Stimulated activated CD8-positive, alpha-beta memory T cell treated with anti-CD3 and anti-CD28 coated beads, Interleukin-7, amount 100 ng/mL, for 1 hour (primary cell): ENCODE measurements around the gene RWDD3.

ENCODE experiments used
- DNase-seq, 2 donors: peaks; one replicate each; pipeline ENCODE4 v3.0.0-alpha.2; 2020; ENCODE audit warnings: low read depth in 2 of 2

RWDD3 gene

DNA sequence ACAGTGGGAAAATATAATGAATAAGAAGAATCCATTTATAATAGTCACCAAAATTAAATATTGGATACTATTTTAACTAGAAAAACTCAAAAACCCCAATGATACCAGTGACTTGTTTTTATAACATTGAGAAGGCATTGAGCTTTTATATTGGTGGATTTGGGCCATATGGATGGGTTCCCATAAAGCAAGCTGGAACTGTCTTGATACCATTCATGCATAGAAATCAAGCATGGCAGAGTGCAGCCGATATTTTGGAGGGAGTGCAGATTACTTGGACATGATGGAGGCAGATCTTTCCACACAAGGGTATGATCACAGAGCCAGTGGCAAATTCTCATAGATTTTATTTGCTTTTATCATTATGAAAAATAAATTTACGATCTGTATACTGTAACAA, 3.8 kb upstream of the RWDD3 start:
- no peak for DNase-seq

DNA sequence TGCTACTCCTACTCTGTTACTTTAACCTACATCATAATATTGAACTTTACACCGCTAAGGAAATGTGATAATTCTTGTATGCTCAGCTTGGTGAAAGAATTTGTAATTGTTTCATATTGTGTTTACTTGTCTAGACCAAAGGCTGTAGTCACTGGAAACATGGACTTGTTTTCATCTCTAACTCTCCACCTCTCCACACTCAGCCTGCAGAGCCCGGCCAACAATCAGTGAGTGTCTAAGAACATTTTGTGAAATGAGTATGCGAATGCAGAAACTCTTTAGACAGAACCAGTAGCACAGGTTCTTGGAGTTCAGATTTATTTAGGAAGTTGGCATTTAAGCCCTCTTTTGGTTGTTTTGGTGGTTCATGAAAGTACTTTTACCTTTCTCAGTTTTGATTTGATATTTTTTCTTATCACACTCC, 3.2 kb upstream of the RWDD3 start:
- no peak for DNase-seq

DNA sequence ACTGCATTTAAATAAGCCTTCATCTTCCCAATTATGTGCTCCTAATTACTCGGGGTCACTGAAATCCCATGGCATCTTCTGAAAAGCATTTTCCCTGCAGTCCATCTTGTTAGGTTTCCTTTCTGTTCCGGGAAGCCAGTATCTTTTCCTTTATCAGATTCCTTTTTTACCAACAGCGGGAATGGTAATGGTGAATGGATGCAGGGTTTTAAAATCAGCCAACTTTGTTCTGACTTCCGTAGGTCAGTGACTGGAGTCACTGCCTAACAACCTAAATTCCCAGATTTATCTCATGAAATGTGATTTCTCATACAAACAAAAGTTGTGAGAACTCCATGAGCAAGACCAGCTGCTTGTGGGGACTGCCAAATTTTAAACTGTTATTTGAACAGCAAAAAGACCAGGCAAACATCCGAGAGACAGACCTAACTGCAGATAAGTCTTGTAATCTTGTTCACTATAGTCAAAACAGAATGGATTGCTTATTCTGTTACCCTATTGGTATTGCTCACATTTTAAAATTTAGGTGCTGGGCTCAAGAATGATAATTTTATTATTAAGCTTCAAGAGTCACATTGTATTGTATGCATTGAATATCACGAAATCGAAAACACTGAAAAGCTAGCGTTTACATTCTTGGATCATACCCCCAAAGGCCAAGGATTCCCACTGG, 1.2 kb upstream of the RWDD3 start:
- DNase-seq = no peak

DNA sequence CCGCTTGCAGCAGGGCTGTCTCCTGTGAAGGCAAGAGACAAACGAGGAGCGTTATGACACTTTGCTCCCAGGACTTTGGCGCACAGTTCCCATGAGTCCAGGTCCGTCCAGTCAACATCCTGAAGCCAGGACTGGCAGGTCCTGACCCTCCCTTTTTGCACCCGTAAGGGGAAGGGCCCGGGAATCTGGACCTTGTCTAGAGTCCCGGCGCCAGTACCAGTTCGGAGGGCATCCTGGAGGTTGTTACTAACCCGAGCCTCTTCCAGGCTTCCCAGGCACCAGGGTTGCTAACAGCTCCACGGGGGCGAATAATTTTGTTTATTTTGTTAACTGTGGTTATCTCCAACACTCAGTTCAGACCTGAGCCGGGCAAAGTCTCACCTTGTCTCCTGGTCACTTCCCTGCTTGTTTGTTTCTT, 682 bp upstream of the RWDD3 start:
- DNase-seq = no peak

DNA sequence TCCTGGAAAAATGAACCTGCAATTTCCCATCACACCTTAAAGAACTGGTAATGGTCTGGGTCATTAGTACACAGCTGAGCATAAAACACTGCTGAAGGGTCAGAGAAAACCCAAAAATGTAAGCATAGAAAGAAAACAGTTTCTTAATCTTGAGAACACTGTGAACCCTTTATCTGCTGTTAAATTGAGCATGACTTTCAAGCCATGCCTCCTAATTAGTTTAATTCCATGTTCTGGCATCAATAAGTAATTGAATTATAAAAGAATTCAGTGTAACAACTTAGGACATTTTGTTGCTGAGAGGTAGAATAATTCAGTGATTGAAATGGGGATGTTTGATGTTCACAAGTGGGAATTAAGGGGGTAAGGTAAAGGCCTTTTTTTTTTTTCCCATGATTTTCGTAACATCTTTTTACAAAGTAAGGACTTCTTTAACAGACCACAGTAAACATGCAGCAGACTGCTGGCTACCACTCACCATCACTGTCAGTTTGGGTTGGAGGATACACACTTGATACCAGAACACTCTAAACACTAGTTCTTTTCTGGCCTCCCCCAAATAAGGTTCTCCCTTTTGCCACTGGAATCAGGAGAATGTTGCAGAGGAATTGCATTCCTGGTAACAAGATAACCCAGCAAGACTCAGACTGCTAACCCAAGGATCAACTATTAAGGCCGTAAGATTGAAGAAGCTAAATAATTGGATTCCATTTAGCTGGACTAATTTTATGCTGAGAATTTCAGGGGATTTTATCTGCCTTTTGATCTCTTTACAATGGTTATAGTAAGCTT, 3.0 kb downstream of the RWDD3 start:
- DNase-seq = no peak

DNA sequence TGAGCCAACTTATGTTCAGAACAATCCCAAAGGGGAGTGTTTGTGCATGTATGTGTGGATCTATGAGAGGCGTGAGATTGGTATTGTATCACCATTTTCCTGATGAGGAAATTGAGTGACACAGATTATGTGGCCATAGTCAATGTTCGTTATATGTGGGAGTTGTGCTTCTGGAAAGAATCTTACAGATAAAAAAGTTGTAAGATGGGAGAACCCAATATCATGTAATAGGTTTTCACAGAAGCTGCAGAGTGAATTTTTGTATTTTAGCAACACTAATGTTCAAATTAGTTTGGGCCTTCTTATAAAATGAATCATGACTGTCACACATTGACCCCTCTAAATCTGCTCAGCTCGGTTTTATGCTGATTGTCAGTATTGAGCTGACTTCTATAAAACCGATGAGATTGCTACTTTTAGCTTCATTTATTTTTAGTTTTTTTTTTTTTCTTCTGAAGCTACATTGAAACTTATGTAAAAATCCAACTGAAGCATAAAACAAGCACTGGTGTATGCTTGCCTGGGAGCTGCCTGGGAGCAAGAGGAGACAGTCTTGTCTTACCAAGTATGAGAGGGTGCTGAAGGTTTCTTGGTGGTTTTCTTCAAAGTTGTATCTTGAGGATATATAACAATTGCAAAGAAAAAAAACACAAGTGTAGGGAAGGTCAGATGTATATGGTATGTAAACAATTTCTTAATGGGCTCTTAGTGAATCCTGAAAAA, 4.1 kb downstream of the RWDD3 start:
- DNase-seq = no peak

DNA sequence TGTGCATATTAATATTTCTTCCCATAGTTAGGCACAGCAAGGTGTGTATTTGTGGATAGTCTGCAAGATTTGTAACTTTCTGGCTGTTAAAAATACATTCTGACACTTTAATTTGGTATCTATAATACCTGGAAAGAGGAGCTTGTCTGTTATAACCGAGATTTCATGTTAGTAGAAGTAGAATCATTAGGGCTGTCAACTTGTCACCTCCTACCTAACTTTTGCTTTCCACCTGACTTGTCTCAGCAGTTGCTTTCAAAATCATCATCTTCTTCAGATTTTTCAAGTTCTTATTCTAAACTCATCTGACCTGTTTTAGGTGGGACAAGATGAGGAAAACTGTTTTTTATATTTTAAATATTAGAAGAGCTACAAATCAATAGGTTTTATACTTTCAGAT, 11.0 kb downstream of the RWDD3 start:
- DNase-seq = no peak

DNA sequence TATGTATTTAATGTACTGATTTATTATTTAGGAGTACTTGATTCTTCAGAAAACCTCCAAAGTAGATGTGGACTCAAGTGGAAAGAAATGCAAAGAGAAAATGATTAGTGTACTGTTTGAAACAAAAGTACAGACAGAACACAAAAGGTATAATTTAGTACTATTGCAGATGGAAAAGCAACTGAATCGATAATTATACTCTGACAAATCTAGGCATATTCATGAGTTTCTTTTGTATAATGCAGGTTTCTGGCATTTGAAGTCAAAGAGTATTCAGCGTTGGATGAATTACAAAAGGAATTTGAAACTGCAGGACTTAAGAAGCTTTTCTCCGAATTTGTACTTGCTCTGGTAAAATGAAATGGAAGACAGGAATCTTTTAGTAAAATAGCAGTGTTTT, 12.5 kb downstream of the RWDD3 start:
- no peak for DNase-seq

DNA sequence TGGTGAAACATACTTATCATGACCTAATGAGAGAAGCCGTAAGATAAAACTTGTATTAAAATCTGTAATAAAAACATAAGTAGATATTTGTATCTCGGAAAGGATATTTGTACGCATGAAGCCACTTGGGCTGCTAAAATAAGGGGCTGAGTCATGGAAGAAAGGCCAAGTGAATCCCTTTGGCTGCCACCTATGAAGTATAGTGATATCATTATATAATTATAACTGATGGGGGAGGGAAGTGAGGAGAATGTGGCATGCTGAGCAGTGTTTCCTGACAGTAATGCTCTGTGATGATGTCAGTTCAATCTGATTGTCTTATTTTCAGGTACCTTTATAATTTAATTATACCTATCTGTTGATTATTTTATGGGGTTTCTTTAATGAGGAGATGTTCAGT, 13.6 kb downstream of the RWDD3 start:
- DNase-seq = no peak

DNA sequence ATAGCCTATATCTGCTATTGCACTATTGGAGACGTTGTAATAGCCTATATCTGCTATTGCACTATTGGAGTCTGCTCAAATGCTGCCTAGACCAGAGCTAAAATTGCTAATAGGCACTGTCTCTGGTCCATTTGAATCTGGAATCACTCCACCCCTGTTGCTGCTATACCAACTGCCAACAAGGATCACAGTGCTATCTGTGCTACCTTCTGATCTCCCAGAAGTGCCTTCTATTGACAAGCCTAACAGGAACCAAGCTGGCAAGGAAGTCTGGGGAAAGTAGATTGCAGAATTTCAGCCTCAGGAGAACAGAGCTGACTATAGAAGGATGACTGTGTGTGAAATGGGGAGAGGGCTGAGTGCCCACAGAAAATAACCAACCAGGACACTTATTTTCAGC, 15.9 kb downstream of the RWDD3 start:
- DNase-seq = no peak

DNA sequence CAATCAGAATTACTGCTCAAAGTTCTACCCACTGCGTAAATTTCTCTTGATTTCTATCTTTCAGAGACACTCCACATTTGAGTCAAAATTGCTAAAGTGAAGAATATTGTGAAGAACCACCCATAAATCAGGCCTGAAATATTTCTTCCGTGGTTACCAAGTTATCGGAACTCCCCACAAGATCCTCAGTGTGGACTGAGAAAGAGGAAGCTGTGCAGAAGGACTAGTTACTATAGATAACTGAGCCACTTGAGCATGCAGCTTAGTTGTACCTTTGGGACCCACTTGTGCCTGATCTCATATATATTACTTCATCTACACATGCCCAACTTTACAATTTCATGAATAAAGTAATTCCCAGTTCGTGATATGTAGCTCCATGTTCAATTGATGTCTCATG, 18.4 kb downstream of the RWDD3 start:
- no peak for DNase-seq

DNA sequence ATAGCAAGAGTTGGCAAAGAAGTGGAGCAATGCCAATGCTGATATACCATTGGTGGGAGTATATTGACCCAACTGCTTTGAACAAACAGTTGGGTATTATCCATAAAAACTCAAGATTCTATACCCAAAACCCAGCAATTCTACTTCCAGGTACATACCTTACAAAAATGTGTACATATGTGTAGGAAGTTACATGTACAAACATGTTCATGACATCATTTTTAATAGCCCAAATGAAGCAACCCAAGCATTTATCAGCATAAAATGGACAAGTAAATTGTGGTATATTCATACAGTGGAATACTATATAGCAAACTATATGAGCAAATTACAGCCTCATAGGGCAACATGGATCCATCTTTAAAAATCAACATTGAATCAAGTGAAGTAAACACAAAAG, 20.9 kb downstream of the RWDD3 start:
- no peak for DNase-seq

DNA sequence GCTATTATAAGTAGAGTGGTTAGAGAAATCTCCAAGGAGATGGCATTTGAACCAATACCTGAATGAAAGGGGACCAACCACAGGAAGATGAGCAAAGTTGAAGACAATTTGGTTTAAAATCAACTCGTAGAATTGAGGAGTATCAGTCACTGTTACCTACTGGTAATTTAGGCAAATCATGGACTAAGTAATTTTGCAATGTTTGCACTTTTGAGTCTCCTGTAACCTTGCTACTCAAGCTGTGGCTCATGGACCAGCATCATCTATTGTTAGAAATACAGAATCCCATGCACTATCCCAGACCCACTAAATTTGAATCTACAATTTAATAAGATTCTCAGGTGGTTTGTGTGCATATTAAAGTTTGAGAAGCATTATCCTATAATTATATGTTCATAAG, 21.8 kb downstream of the RWDD3 start:
- no peak for DNase-seq

DNA sequence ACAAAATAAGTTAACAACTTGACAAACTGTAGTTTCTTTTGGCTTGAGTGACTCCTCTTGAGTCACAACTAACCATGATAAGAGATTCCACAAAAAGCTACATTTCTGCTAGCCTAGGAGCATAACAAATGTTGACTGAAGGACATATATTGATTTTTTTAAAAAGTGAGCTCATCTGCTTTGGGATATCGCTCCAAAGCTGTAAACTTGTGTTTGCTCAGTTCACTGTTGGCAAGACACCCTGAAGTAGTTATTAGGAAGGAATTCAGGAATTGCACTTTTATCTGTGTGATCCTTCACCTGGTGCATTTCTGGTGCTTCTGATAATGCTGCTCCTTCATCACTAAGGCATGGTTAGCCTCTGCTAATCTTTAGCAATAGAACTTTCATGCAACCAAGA, 23.7 kb downstream of the RWDD3 start:
- no peak for DNase-seq

DNA sequence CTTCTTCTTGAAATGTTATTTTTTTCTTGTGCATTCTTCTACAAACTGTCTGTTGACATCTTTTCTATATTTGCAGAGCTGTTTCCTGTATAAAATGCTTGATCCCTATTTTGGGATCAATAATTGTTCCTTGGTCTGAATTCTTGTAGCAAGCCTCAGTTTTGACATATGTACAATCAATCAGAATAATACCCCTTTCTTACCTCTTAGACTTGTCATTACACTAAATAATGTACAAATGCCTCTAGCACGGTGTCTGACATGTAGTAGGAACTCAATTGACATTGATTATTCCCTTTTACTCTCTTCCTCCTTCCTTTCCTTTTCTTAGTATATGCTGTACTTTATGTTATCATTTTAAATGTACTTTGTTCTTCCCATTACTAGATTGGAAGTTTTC, 25.2 kb downstream of the RWDD3 start:
- DNase-seq = no peak

DNA sequence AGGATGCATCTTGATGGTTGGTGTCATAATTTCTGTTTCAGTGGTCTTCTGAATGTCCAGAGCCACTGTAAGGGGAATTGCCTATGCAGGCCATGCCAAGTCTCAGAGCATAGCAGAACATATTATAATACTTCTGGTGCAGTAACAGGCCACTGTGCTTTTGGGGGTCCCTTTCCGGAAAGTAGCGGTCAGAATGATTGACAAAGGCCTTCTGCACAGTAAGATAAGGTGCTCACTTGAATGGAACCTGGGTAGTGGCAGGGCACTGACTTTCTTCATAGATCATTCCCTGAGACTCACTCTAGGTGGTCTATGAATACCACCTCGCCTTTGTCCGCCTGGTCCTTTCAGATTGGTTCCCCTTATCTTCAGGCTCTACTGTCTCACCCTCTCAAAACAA, 28.9 kb downstream of the RWDD3 start:
- no peak for DNase-seq

DNA sequence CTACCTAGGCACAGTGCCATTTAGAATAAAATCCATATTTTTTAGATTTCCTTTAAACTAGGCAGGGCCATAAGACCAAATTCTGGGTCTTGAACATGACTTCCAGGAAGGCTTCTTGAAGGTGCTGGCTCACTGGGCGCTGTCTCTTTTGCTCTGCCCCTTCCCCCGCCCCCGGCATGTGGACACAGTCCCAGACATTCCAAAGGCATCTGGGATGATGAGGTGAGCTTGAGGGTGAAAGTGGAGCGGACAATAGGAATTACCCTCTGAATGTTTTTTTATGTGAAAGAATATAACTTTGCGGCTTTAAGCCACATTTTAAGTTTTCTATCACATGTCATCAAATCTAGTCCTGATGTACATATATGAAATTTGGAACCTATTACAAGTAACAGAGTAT, 29.4 kb downstream of the RWDD3 start:
- no peak for DNase-seq

DNA sequence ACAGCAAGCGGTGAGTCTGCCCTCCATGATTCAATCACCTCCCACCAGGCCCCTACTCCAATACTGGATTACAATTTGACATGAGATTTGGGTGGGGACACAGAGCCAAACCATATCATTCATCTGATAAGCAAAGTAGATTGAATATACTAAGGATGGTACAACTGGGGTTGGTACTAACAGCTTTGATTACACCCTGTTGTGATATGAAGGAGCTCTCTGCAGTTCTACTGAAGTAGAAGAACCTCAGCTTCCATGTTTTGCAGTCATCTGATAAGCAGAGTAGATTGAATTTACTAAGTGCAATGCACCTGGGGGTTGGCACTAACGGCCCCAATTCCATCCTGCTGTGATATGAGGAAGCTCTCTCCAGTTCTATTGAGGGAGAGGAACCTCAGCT, 31.1 kb downstream of the RWDD3 start:
- DNase-seq = no peak

DNA sequence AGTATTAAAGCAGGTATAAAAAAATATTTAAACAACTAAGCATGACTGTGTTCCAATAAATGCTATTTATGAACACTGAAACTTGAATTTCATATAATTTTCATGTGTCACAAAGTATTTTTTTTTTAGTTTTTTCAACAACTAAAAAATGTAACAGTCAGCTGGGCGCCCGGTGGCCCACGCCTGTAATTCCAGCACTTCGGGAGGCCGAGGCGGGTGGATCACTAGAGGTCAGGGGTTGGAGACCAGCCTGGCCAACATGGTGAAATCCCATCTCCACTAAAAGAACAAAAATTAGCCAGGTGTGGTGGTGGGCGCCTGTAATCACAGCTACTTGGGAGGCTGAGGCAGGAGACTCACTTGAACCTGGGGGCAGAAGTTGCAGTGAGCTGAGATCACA, 42.4 kb downstream of the RWDD3 start:
- no peak for DNase-seq

DNA sequence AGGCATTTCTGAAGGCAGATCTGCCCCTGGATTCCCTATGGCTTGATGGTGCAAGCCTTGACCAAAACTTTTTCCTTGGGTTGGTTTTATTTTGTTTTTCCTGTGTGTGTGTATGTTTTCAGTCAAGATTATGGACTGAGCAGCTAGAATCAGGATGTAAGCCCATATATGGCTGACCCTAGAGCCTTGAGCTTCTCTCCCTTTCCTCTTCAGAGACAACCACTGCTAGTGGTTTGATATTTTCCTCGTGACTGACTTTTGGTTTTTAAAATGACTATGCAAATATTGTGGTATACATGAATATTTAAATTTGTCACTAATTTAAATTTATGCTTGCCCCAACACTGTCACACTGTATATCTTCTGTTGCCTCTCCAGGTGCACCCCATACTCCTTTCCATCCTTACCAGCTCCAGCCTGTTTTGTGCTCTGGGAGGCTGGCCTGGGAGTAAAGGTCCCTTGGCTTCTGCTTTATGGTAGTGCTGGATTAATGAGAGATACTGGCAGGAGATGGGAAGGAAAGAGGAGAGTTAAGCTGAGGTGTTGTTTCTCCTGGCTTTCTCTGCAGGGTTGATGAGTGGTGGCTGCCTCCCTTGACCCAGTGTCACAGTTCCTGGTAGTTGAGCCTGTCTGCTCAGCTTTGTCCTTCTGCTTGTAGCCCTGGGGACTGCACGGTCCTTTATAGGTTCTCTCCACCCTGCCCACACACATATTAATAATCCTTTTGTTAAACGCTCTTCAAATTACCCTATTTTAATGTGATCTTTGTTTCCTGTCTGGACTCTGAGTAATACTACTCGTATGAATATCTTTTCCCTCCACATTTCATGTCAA, 44.4 kb downstream of the RWDD3 start:
- DNase-seq = no peak

DNA sequence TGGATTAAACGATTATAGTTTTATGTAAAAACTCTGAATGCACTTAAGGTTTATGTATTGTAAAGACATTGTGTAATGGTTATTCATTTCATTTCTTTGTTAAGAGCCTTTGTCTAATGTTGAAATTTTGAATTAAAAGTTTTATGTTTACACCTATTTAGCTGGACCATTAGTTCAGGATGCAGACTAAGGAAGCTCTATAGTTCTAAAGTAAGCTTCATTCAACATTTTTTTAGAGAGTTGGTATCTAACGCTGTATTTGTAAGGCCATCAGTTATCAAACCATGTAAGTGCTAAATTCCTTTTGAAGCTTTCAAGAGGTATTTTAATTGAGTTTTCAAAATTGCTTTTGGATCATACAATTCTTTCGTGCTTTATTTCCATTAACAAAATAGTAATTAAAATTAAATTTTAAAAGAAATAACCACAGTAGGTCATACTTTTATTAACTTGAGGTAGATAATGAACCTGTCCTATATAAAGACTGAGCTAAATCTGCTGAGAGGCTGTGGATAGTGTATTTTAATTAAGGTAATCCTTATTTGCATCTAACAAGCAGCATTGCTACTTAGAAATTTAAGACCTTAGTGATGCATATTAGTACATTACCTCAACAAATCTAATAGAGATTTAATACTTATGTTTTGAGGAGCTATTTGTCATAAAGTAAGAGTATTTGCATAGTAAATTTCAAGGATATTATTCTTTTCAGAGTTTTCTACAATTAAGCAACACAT, 47.9 kb downstream of the RWDD3 start:
- DNase-seq = no peak
